NB4 (cell line): ENCODE measurements around the gene SFXN5.

Experiments used
- CTCF ChIP-seq: IDR thresholded peaks from one replicate; pipeline ENCODE4 v1.5.1; 2012; ENCODE audit warnings: low read depth, low read length
- POLR2A ChIP-seq: IDR thresholded peaks from 2 replicates; pipeline ENCODE4 v1.6.1; 2011; ENCODE audit warnings: mild to moderate bottlenecking; ENCODE audit not compliant: insufficient read length; ENCODE audit errors: extremely low read depth
- TF ChIP-seq, protein P1 (sequence below): IDR thresholded peaks from 2 replicates; pipeline ENCODE4 v1.6.1; 2011; ENCODE audit warnings: low read depth, low read length

DNA sequence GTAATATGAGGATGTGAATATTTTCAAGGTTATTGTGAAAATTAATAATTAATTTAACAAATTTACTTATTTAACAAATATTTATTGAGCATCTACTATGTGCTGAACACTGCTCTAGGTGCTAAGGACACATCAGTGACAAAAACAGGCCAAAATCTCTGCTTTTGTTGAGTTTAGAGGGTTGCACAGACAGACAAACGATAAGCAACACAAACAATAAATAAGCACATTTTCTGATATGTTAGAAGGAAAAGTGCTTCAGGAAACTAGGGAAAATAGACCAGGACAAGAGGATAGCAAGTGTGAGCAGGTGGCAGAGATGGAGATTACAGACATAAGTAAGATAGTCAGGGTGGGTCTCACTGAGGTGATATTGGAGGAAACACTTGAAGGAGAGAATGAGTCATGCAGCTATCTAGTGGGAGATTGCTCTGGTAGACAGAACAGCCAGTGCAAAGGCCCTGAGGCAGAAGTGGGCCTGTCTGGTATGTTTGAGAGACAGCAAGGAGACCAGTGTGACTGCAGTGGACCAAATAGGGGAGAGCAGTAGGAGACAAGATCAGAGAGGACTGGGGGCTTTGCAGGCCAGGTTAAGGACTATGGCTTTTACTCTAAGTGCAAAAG lies 38.3 kb downstream of the SFXN5 start:
- TF ChIP-seq POLR2A (no peak), CTCF (no peak)
- TF ChIP-seq, protein P1, sequence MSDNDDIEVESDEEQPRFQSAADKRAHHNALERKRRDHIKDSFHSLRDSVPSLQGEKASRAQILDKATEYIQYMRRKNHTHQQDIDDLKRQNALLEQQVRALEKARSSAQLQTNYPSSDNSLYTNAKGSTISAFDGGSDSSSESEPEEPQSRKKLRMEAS = no peak
